ENCODE measurements around the gene SLC9A8.

- TF ChIP-seq CTCF (IDR thresholded peaks at IDR 0.05; ENCODE audit: low read length) (no peak), EZH2 (optimal IDR thresholded peaks at IDR 0.05; ENCODE audit: low read depth, low read length) (no peak), EZH2phosphoT487 (IDR thresholded peaks at IDR 0.05; ENCODE audit: low read length) (no peak)
These were observed 12.9 kb downstream of the SLC9A8 start for GRCh38 chr20:49825521-49826033.

Data from MM.1S (cell line).